PFSK-1 (cell line): ENCODE measurements around the gene ZCCHC8.

Experiments
- FOXP2 ChIP-seq: optimal IDR thresholded peaks from 2 replicates; pipeline ENCODE3; 2011; ENCODE audit warnings: borderline replicate concordance, control low read depth, inconsistent platforms; ENCODE audit not compliant: insufficient read depth; ENCODE audit errors: extremely low read length, extremely low read depth
- POLR2AphosphoS5 ChIP-seq: IDR thresholded peaks from 2 replicates; pipeline ENCODE4 v1.6.1; 2012; ENCODE audit warnings: low read depth, mild to moderate bottlenecking, control low read depth, low read length, moderate library complexity
- REST ChIP-seq, 2 experiments: IDR thresholded peaks; 2 replicates each; pipeline versions ENCODE4 v1.6.1 to v1.8.0; 2011 to 2012; ENCODE audit warnings: low read depth in 2 of 2, low read length in 2 of 2, control low read depth in 1 of 2, inconsistent platforms in 1 of 2, mild to moderate bottlenecking in 1 of 2, moderate library complexity in 1 of 2; ENCODE audit not compliant: insufficient read depth in 1 of 2
- SIN3A ChIP-seq: IDR thresholded peaks from 2 replicates; pipeline ENCODE4 v1.6.1; 2012; ENCODE audit warnings: mild to moderate bottlenecking, low read length, moderate library complexity, borderline replicate concordance; ENCODE audit not compliant: insufficient read depth
- TAF1 ChIP-seq: IDR thresholded peaks from 2 replicates; pipeline ENCODE4 v1.6.1; 2012; ENCODE audit warnings: low read length, control low read depth, borderline replicate concordance; ENCODE audit not compliant: insufficient read depth

ZCCHC8 gene

GRCh38 chr12:122508163-122508562 lies 7.4 kb upstream of the ZCCHC8 start:
- no peak for TF ChIP-seq REST (IDR thresholded peaks at IDR 0.05; ENCODE audit: insufficient read depth in 1 of 2, low read depth in 2 of 2, low read length in 2 of 2)
- TF ChIP-seq SIN3A = no peak
- no peak for TF ChIP-seq POLR2AphosphoS5
- TF ChIP-seq FOXP2 = no peak
- TF ChIP-seq TAF1 = no peak

- TF ChIP-seq FOXP2 (no peak), POLR2AphosphoS5 (no peak), REST (IDR thresholded peaks at IDR 0.05; ENCODE audit: insufficient read depth in 1 of 2, low read depth in 2 of 2, low read length in 2 of 2) (no peak), TAF1 (no peak), SIN3A (no peak)
Measured at GRCh38 chr12:122506393-122506938, 5.7 kb upstream of the ZCCHC8 start.

DNA sequence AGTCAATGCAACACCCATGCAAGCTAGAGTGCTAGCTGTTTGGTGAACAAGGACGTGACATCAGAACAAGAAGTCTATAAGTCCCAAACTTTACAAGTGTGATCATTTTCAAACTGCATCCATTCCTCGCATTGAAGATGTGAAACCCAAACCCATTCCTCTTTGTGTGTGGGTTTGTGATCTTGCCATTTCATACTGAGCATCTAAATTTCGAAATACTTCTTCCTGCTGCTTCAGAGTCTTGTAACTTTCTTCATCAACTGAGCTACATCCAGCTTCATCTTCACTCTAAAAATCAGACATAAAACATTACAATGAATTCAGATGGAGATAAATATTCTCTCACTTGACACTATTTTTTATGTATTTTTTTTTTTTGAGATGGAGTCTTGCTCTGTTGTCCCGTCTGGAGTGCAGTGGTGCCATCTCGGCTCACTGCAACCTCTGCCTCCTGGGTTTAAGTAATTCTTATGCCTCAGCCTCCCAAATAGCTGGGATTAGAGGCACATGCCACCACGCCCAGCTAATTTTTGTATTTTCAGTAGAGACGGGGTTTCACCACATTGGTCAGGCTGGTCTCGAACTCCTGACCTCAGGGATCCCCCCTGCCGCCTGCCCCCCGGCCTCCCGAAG lies 4.8 kb upstream of the ZCCHC8 start:
- TF ChIP-seq REST (IDR thresholded peaks at IDR 0.05; ENCODE audit: insufficient read depth in 1 of 2, low read depth in 2 of 2, low read length in 2 of 2) = no peak
- peak; percentile 36; the same call in 1 of the 2 replicates for TF ChIP-seq POLR2AphosphoS5
- TF ChIP-seq TAF1 = no peak

DNA sequence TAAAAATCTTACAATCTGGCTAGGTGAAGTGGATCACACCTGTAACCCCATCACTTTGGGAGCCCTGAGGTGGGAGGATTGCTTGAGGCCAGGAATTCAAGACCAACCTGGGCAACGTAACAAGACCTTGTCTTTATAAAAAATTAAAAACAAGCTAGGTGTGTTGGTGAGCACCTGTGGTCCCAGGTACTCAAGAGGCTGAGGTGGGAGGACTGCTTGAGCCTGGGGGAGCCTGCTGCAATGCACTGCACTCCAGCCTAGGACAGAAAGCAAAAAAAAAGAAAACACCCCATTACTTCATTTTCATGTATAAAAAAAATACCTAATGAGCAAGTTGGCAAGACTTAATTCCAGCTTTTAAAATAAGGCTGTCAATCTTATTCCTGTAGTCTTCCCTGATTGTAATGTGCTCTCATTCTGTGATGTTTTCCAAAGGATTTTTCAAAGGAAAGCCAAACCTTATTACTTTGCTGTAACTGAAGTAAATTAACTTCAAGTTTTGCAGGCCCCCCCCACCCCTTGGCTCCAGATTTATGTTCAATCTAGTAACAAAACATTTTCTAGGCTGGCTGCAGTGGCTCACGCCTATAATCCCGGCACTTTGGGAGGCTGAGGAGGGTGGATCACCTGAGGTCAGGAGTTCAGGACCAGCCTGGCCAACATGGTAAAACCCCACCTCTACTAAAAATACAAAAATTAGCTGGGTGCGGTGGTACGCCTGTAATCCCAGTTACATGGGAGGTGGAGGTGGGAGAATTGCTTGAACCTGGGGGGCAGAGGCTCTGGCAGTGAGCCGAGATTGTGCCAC lies 3.3 kb upstream of the ZCCHC8 start:
- TF ChIP-seq FOXP2 (no peak), SIN3A (no peak), POLR2AphosphoS5 (no peak; the same call in none of the 2 replicates), REST (IDR thresholded peaks at IDR 0.05; ENCODE audit: insufficient read depth in 1 of 2, low read depth in 2 of 2, low read length in 2 of 2) (no peak), TAF1 (no peak)
